HepG2 (cell line): ENCODE results near the gene CHKA. TPM values are rescaled to one million over a fixed set of nuclear protein-coding genes. Genes with fewer than 3 reads are reported as not detected.
A peak's percentile ranks its signal among the peaks of the same experiment; 100 is the strongest.

Experiments used
- ATAC-seq: fragments of 200-7000 bp; cut with Tn5 transposase; 3 replicates; pipeline ENCODE4 v1.9.1; 2020; ENCODE audit warnings: mild to moderate bottlenecking, moderate library complexity
- BruUV-seq: library from RNA; stranded (reverse); fragments of 400-500 nt; replicated peaks from 2 replicates; lab custom pipeline; 2021; lab: Mats Ljungman, UMichigan
- CTCF ChIA-PET: fragments of 300-600 bp; formaldehyde crosslinking; extraction: SDS; loops from one replicate; lab custom pipeline; 2021; ENCODE audit warnings: low total read pairs, inconsistent platforms, low intra/inter-chr PET ratio; lab: Yijun Ruan, JAX
- POLR2A ChIA-PET: fragments of 350-600 bp; sonication (Branson Sonifier 250); formaldehyde crosslinking; loops from one replicate; lab custom pipeline; 2020; ENCODE audit warnings: antibody characterized with exemption, inconsistent platforms; lab: Yijun Ruan, JAX
- DNase-seq: peaks from one replicate; pipeline ENCODE4 v3.0.0-alpha.2; 2015; ENCODE audit warnings: low spot score
- FAIRE-seq: peaks from 3 replicates; lab custom pipeline; 2011; peaks lifted over from hg19 to GRCh38; lab: Jason Lieb, UNC
- H2AFZ ChIP-seq: one replicate; pipeline ENCODE4 v1.6.1; 2011; ENCODE audit warnings: low read length, inconsistent platforms
- H3K27ac ChIP-seq: fragments of 300-600 bp; 3 replicates; pipeline ENCODE4 v1.8.0; 2011; ENCODE audit warnings: mixed run types, mild to moderate bottlenecking, mixed read lengths, low read length, inconsistent platforms; ENCODE audit not compliant: insufficient read depth; ENCODE audit errors: extremely low read length
- H3K27me3 ChIP-seq, 2 experiments: fragments of 200-600 bp in 1 of 2; 2 replicates in 1 of 2; 3 replicates in 1 of 2; pipeline versions ENCODE4 v1.6.0 to v1.8.0; 2011; ENCODE audit warnings: low read length in 2 of 2, mild to moderate bottlenecking in 2 of 2, moderate library complexity in 2 of 2, inconsistent platforms in 1 of 2; ENCODE audit not compliant: insufficient read depth in 2 of 2, control insufficient read depth in 1 of 2
- H3K36me3 ChIP-seq, 2 experiments: fragments of 200-600 bp in 1 of 2; replicated peaks in 1 of 2; 2 replicates in 1 of 2; 3 replicates in 1 of 2; pipeline versions ENCODE4 v1.5.1 to v1.8.0; 2011; ENCODE audit warnings: low read length in 2 of 2, inconsistent platforms in 1 of 2; ENCODE audit not compliant: insufficient read depth in 2 of 2, control insufficient read depth in 1 of 2
- H3K4me1 ChIP-seq: 2 replicates; pipeline ENCODE4 v1.5.1; 2012; ENCODE audit warnings: low read length, inconsistent platforms; ENCODE audit not compliant: insufficient read depth
- H3K4me2 ChIP-seq: 2 replicates; pipeline ENCODE4 v1.6.0; 2011; ENCODE audit warnings: low read depth, low read length, inconsistent platforms
- H3K4me3 ChIP-seq, 3 experiments: fragments of 200-600 bp in 1 of 3; sonication (generic), shearing (Covaris generic) in 1 of 3; replicated peaks in 1 of 3; 2 replicates each; pipeline ENCODE4 v1.5.1; 2011 to 2016; ENCODE audit warnings: low read length in 3 of 3, inconsistent platforms in 2 of 3, low read depth in 2 of 3, mild to moderate bottlenecking in 2 of 3, control low read depth in 1 of 3, mixed read lengths in 1 of 3; ENCODE audit not compliant: insufficient read depth in 1 of 3
- H3K79me2 ChIP-seq: one replicate; pipeline ENCODE4 v1.6.1; 2011; ENCODE audit warnings: low read length, inconsistent platforms; ENCODE audit not compliant: insufficient read depth
- H3K9ac ChIP-seq: 2 replicates; pipeline ENCODE4 v1.6.0; 2011; ENCODE audit warnings: mild to moderate bottlenecking, low read depth, low read length, inconsistent platforms; ENCODE audit not compliant: insufficient read depth
- H3K9me3 ChIP-seq: 2 replicates; pipeline ENCODE4 v1.5.1; 2012; ENCODE audit warnings: mild to moderate bottlenecking, low read length
- H4K20me1 ChIP-seq: 2 replicates; pipeline ENCODE4 v1.6.0; 2011; ENCODE audit warnings: inconsistent platforms, mild to moderate bottlenecking, low read length, moderate library complexity; ENCODE audit not compliant: insufficient read depth
- ATF7 ChIP-seq, 2 experiments: fragments of 450-650 bp in 1 of 2; sonication (generic) in 1 of 2; formaldehyde crosslinking in 1 of 2; IDR thresholded peaks; 2 replicates each; pipeline versions ENCODE4 v1.4.0 to v1.6.1; 2016 to 2020; ENCODE audit warnings: antibody characterized with exemption in 1 of 2, mild to moderate bottlenecking in 1 of 2, missing genetic modification reagents in 1 of 2
- KDM2A ChIP-seq: sonication (generic); formaldehyde crosslinking; IDR thresholded peaks from 2 replicates; pipeline ENCODE4 v1.4.0; 2020; ENCODE audit warnings: low read depth, missing genetic modification reagents, borderline replicate concordance
- PLSCR1 ChIP-seq: sonication (generic); formaldehyde crosslinking; IDR thresholded peaks from 2 replicates; pipeline ENCODE4 v1.5.0; 2020; ENCODE audit warnings: missing genetic modification reagents, mild to moderate bottlenecking, borderline replicate concordance
- RBFOX2 ChIP-seq: fragments of 200-400 bp; formaldehyde crosslinking; IDR thresholded peaks from 2 replicates; pipeline ENCODE4 v1.6.1; 2017; ENCODE audit warnings: low read depth, mild to moderate bottlenecking, low read length
- STAT5B ChIP-seq: sonication (generic); formaldehyde crosslinking; IDR thresholded peaks from 2 replicates; pipeline ENCODE4 v1.4.0; 2020; ENCODE audit warnings: missing genetic modification reagents
- ZBTB44 ChIP-seq: sonication (generic); formaldehyde crosslinking; IDR thresholded peaks from 2 replicates; pipeline ENCODE4 v1.4.0; 2020; ENCODE audit warnings: missing genetic modification reagents
- ZNF263 ChIP-seq: sonication (generic); formaldehyde crosslinking; IDR thresholded peaks from 2 replicates; pipeline ENCODE4 v1.4.0; 2020; ENCODE audit warnings: missing genetic modification reagents
- ZNF274 ChIP-seq: sonication (generic); formaldehyde crosslinking; IDR thresholded peaks from 2 replicates; pipeline ENCODE4 v1.5.1; 2020; ENCODE audit warnings: mild to moderate bottlenecking, missing genetic modification reagents
- ZNF720 ChIP-seq: sonication (generic); formaldehyde crosslinking; IDR thresholded peaks from 2 replicates; pipeline ENCODE4 v1.4.0; 2020; ENCODE audit warnings: missing genetic modification reagents
- ZNF773 ChIP-seq: sonication (generic); formaldehyde crosslinking; IDR thresholded peaks from 2 replicates; pipeline ENCODE4 v1.4.0; 2020; ENCODE audit warnings: missing genetic modification reagents, borderline replicate concordance
- WGBS: methylation state at CpG from one replicate; pipeline ENCODE4 v1.1.6; 2017; ENCODE audit warnings: low lambda C conversion rate; 5-methylcytosine and 5-hydroxymethylcytosine counted together
- in situ Hi-C: cut with HindIII; loops from 2 replicates; pipeline ENCODE4 v1.10.0; 2017; ENCODE audit warnings: low pct_unique_long_range_greater_than_20kb; ENCODE audit not compliant: extremely low pct_ligation_motif_present
- intact Hi-C: fragments of 100-400 bp; cut with micrococcal nuclease; formaldehyde crosslinking; loops from one replicate; pipeline ENCODE4 v1.10.0; 2022; ENCODE audit not compliant: unreplicated experiment
- polyA plus RNA-seq, 8 experiments: library from polyadenylated mRNA; depleted of rRNA in 3 of 8; stranded (reverse) in 7 of 8; unstranded in 1 of 8; fragments of >200 nt; fragmentation: Illumina TruSeq in 4 of 8; extraction: Trizol in 4 of 8; gene quantifications; 2 replicates each; pipeline versions ENCODE4 v1.2.1 to v1.2.3, GENCODE V29; 2011 to 2016; ENCODE audit warnings: low read depth in 4 of 8, missing spikeins in 1 of 8, mixed read lengths in 1 of 8; ENCODE audit not compliant: insufficient read depth in 1 of 8
- total RNA-seq, 5 experiments: library from RNA; depleted of rRNA; stranded (reverse); fragments of >200 nt; fragmentation: Illumina TruSeq; extraction: Trizol; gene quantifications; 2 replicates each; pipeline ENCODE4 v1.2.3, GENCODE V29; 2016; ENCODE audit warnings: low read depth in 1 of 5

Gene CHKA
- total and polyA plus RNA-seq, 2 of the 13 experiments (the other 11 are each of a cell fraction or from before 2014, with no cell fraction given), result 71.6 to 92.7 TPM

GRCh38 chr11:68032997-68033707 is 88.0 kb downstream of the CHKA start:
- DNase-seq, result no peak
- Histone ChIP-seq H4K20me1 (no peaks in the 10 kb centered on the region), H3K36me3 (peaks cover 8 to 13% of the 10 kb centered on the region in 2 experiments; a peak in 3 of 5 replicates), H3K9ac (no peak overlapping the region), H3K9me3 (no peaks in the 10 kb centered on the region), H3K4me2 (no peak overlapping the region), H2AFZ (no peak overlapping the region), H3K4me3 (no peak overlapping the region), H3K27me3 (no peaks in the 10 kb centered on the region; a peak in 1 of 5 replicates)
- ChIA-PET CTCF (no interaction called here), POLR2A (no interaction called here)
- no peak for FAIRE-seq
- in situ Hi-C loops, result no loop called here
- BruUV-seq, result no TSS peak
- TF ChIP-seq RBFOX2, result peak; percentile 58
- TF ChIP-seq KDM2A (CRISPR knock-in tag), result no peak
- no peak for TF ChIP-seq ZNF773 (CRISPR knock-in tag)
- TF ChIP-seq, all 625 proteins: peak for 1
- intact Hi-C loops, result no loop called here
- H3K27ac ChIP-seq, result no peak overlapping the region
- 98% methylated on average over 20 of the region's 29 CpGs for WGBS
- no peak for ATAC-seq
- peaks cover 26% of the 10 kb centered on the region for H3K79me2 ChIP-seq
- H3K4me1 ChIP-seq, result peaks cover 48% of the 10 kb centered on the region

- Histone ChIP-seq H3K4me1 (peaks cover 37% of the 10 kb centered on the region), H2AFZ (no peak overlapping the region), H3K27ac (peak overlapping the region; percentile 86), H3K4me2 (peak overlapping the region; percentile 97), H4K20me1 (no peaks in the 10 kb centered on the region), H3K36me3 (peaks cover 8 to 13% of the 10 kb centered on the region in 2 experiments; a peak in 3 of 5 replicates), H3K4me3 (peak overlapping the region in 1 of 3 experiments; percentile 84; a peak in 2 of 6 replicates), H3K9ac (peak overlapping the region; percentile 96), H3K79me2 (peaks cover 26% of the 10 kb centered on the region), H3K9me3 (no peaks in the 10 kb centered on the region), H3K27me3 (no peaks in the 10 kb centered on the region; a peak in 1 of 5 replicates)
- TF ChIP-seq RBFOX2 (0 out of 2 replicates have a peak, but pooled peaks have one; percentile 41), ATF7 (IDR thresholded peaks at IDR 0.05) (no peak), ATF7 (CRISPR knock-in tag; IDR thresholded peaks at IDR 0.05) (0 out of 2 replicates have a peak, but pooled peaks have one; percentile 13), STAT5B (no peak), ZBTB44 (CRISPR knock-in tag) (no peak), ZNF263 (CRISPR knock-in tag) (no peak), ZNF274 (no peak), ZNF720 (CRISPR knock-in tag) (no peak), PLSCR1 (CRISPR knock-in tag) (no peak)
- in situ Hi-C loops, result no loop called here
- ChIA-PET CTCF (no interaction called here), POLR2A (interaction anchor here (1.1 to 1.2 kb wide), 3 partner anchors 9 to 23 kb away, joined by 3 to 4 read pairs (median 3); partner anchors contain the start of gene ALDH3B1)
- no peak for DNase-seq
- WGBS, result 89% methylated on average over 6 of the region's 9 CpGs
- intact Hi-C loops, result no loop called here
- no TSS peak for BruUV-seq
- no peak for ATAC-seq
- FAIRE-seq, result no peak
These were observed 89.2 kb downstream of the CHKA start for GRCh38 chr11:68032003-68032402.
